ENCODE measurements around the gene TM2D3. TPM values are rescaled to one million over a fixed set of nuclear protein-coding genes. Genes with fewer than 3 reads are reported as not detected.

Gene TM2D3
- total and polyA plus RNA-seq, 4 donors: 22.0 to 44.1 (median 37.9) TPM

Small RNA genes within 50 kb of the gene (small RNA-seq; reads per million reads assigned to genes)
- not detected for gene RNU6-807P

Other genes with a start within 250 kb of the TM2D3 start
- 100 to 1,000 TPM; 124 to 398 TPM for gene PCSK6, start 162.7 kb downstream of the TM2D3 start, total RNA-seq
- gene PCSK6, start 162.7 kb downstream of the TM2D3 start, polyA plus RNA-seq: 100 to 1,000 TPM in 1 of 2 donors, 10 to 100 TPM in 1; 94.8 to 212 TPM
- 1 to 10 TPM; 5.4 to 7.8 TPM for gene TARS3, start 72.1 kb upstream of the TM2D3 start, total RNA-seq
- 1 to 10 TPM; 2.3 to 2.5 TPM for gene TARS3, start 72.1 kb upstream of the TM2D3 start, polyA plus RNA-seq
- not detected for gene OR4F6, start 151.1 kb upstream of the TM2D3 start, total RNA-seq
- not detected for gene OR4F6, start 151.1 kb upstream of the TM2D3 start, polyA plus RNA-seq
- gene OR4F15, start 159.8 kb upstream of the TM2D3 start, total RNA-seq: not detected
- not detected for gene OR4F15, start 159.8 kb upstream of the TM2D3 start, polyA plus RNA-seq